ENCODE measurements around the gene ELL. TPM values are rescaled to one million over a fixed set of nuclear protein-coding genes. Genes with fewer than 3 reads are reported as not detected.

ELL gene
- polyA plus RNA-seq, 1 donor from 2014 or later: 7.2 TPM

DNA sequence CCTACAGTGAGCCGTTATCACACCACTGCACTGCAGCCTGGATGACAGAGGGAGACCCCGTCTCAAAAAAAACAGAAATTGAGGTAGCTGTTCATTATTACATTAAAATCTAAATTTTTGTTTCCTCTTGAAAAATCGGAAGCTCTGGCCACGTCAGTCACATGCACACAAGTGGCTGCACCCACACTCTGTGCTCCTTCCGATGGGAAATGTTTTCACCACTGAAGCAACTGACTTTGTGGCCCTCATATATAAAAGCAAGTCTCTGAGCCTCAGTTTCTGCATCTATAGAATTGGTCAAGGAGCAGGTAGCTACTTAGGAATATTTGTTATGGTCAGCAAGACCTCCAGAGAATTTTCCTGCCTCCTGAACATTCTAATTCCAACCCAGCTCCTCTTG is 128.9 kb downstream of the ELL start:
- no peaks in the 10 kb centered on the region for H3K9me3 ChIP-seq (ENCODE audit: low read length)

More for the DNA sequence above, 128.9 kb downstream of the ELL start:
- Histone ChIP-seq H4K20me1 (ENCODE audit: insufficient read depth) (no peaks in the 10 kb centered on the region), H3K9ac (ENCODE audit: low read length) (no peak overlapping the region), H3F3A (ENCODE audit: insufficient read depth, low read length, poor library complexity, severe bottlenecking) (no peaks in the 10 kb centered on the region), H3K4me2 (ENCODE audit: low read length) (no peak overlapping the region), H3K9me2 (ENCODE audit: insufficient read depth, low read length) (no peaks in the 10 kb centered on the region), H3K27me3 (ENCODE audit: insufficient read depth, low read depth, low read length) (peaks cover 5% of the 10 kb centered on the region), H2AFZ (ENCODE audit: low read depth, low read length) (no peak overlapping the region), H3K36me3 (ENCODE audit: insufficient read depth, low read length) (no peaks in the 10 kb centered on the region), H3K27ac (ENCODE audit: low read length) (no peak overlapping the region), H3K79me2 (replicated peaks; ENCODE audit: insufficient read depth, low read length) (no peaks in the 10 kb centered on the region), H3K4me3 (ENCODE audit: low read length) (no peak overlapping the region)
- TF ChIP-seq SMC3 (conservative IDR thresholded peaks at IDR 0.05; ENCODE audit: poor library complexity) (no peak), EZH2 (IDR thresholded peaks at IDR 0.05; ENCODE audit: borderline replicate concordance, insufficient read depth, low read length, poor library complexity, severe bottlenecking) (no peak), REST (IDR thresholded peaks at IDR 0.05; ENCODE audit: borderline replicate concordance) (no peak), RAD21 (conservative IDR thresholded peaks at IDR 0.05) (no peak), TAF1 (IDR thresholded peaks at IDR 0.05; ENCODE audit: low read depth) (no peak), POLR2AphosphoS5 (IDR thresholded peaks at IDR 0.05) (no peak), EP300 (conservative IDR thresholded peaks at IDR 0.05; ENCODE audit: poor library complexity, severe bottlenecking) (no peak), MXI1 (conservative IDR thresholded peaks at IDR 0.05; ENCODE audit: poor library complexity, severe bottlenecking) (no peak)
- TF ChIP-seq, protein P1, sequence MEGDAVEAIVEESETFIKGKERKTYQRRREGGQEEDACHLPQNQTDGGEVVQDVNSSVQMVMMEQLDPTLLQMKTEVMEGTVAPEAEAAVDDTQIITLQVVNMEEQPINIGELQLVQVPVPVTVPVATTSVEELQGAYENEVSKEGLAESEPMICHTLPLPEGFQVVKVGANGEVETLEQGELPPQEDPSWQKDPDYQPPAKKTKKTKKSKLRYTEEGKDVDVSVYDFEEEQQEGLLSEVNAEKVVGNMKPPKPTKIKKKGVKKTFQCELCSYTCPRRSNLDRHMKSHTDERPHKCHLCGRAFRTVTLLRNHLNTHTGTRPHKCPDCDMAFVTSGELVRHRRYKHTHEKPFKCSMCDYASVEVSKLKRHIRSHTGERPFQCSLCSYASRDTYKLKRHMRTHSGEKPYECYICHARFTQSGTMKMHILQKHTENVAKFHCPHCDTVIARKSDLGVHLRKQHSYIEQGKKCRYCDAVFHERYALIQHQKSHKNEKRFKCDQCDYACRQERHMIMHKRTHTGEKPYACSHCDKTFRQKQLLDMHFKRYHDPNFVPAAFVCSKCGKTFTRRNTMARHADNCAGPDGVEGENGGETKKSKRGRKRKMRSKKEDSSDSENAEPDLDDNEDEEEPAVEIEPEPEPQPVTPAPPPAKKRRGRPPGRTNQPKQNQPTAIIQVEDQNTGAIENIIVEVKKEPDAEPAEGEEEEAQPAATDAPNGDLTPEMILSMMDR (IDR thresholded peaks at IDR 0.05; ENCODE audit: poor library complexity, severe bottlenecking): no peak

Other genes starting within 250 kb of the ELL start
- gene IQCN, start 247.6 kb downstream of the ELL start, polyA plus RNA-seq: 2.5 and 3.7 TPM in 2 replicates
- 94.9 and 134 TPM in 2 replicates for gene JUND, start 240.4 kb downstream of the ELL start, polyA plus RNA-seq
- 382 and 410 TPM in 2 replicates for gene LSM4, start 199.0 kb downstream of the ELL start, polyA plus RNA-seq
- gene PGPEP1, start 181.5 kb downstream of the ELL start, polyA plus RNA-seq: 5.9 and 10.9 TPM in 2 replicates
- 1.6 TPM in 1 of 2 replicates, not detected in the other for gene GDF15, start 135.9 kb downstream of the ELL start, polyA plus RNA-seq
- gene LRRC25, start 124.4 kb downstream of the ELL start, polyA plus RNA-seq: not detected in 2 replicates
- gene SSBP4, start 102.7 kb downstream of the ELL start, polyA plus RNA-seq: 148 and 166 TPM in 2 replicates
- gene ISYNA1, start 83.9 kb downstream of the ELL start, polyA plus RNA-seq: 123 and 164 TPM in 2 replicates
- 183 and 205 TPM in 2 replicates for gene FKBP8, start 21.5 kb upstream of the ELL start, polyA plus RNA-seq
- 55.8 and 78.1 TPM in 2 replicates for gene KXD1, start 35.8 kb upstream of the ELL start, polyA plus RNA-seq
- gene UBA52, start 49.8 kb upstream of the ELL start, polyA plus RNA-seq: 709 and 765 TPM in 2 replicates
- 214 and 277 TPM in 2 replicates for gene REX1BD, start 66.7 kb upstream of the ELL start, polyA plus RNA-seq
- gene CRLF1, start 84.7 kb upstream of the ELL start, polyA plus RNA-seq: 3.3 and 14.2 TPM in 2 replicates
- gene TMEM59L, start 90.8 kb upstream of the ELL start, polyA plus RNA-seq: 138 and 173 TPM in 2 replicates
- 4.7 and 8.0 TPM in 2 replicates for gene KLHL26, start 115.0 kb upstream of the ELL start, polyA plus RNA-seq
- gene CRTC1, start 161.6 kb upstream of the ELL start, polyA plus RNA-seq: 10.4 and 14.4 TPM in 2 replicates